Osteoblast (primary cell): ENCODE results near the gene RBM33. TPM values are rescaled to one million over a fixed set of nuclear protein-coding genes. Genes with fewer than 3 reads are reported as not detected.

Source experiments
- DNase-seq: peaks from one replicate; pipeline ENCODE4 v3.0.0; 2011; ENCODE audit warnings: low spot score, mixed read lengths; ENCODE audit not compliant: insufficient read length; ENCODE audit errors: missing footprints
- H2AFZ ChIP-seq: 2 replicates; pipeline ENCODE4 v1.6.0; 2011; ENCODE audit warnings: mild to moderate bottlenecking, low read length
- H3K27ac ChIP-seq: 2 replicates; pipeline ENCODE4 v1.5.1; 2011; ENCODE audit warnings: mild to moderate bottlenecking, low read depth, low read length, moderate library complexity
- H3K27me3 ChIP-seq: 2 replicates; pipeline ENCODE4 v1.6.0; 2012; ENCODE audit warnings: mild to moderate bottlenecking, control low read depth, inconsistent platforms, low read length, moderate library complexity; ENCODE audit not compliant: insufficient read depth
- H3K36me3 ChIP-seq: 2 replicates; pipeline ENCODE4 v1.5.1; 2011; ENCODE audit warnings: mild to moderate bottlenecking, low read length, control low read depth, moderate library complexity; ENCODE audit not compliant: insufficient read depth
- H3K4me1 ChIP-seq: 2 replicates; pipeline ENCODE4 v1.5.1; 2011; ENCODE audit warnings: mild to moderate bottlenecking, low read length, control low read depth, moderate library complexity; ENCODE audit not compliant: insufficient read depth
- H3K4me2 ChIP-seq: 2 replicates; pipeline ENCODE4 v1.6.0; 2011; ENCODE audit warnings: mild to moderate bottlenecking, low read length; ENCODE audit not compliant: insufficient read depth
- H3K4me3 ChIP-seq: fragments of 200-600 bp; sonication (generic); 3 replicates; pipeline ENCODE4 v1.5.1; 2012; ENCODE audit warnings: mild to moderate bottlenecking, low read length, inconsistent platforms; ENCODE audit not compliant: insufficient read depth
- H3K79me2 ChIP-seq: 2 replicates; pipeline ENCODE4 v1.6.0; 2012; ENCODE audit warnings: mild to moderate bottlenecking, low read length, control low read depth, inconsistent platforms; ENCODE audit not compliant: insufficient read depth
- H3K9me3 ChIP-seq: 2 replicates; pipeline ENCODE4 v1.5.1; 2011; ENCODE audit warnings: low read depth, low read length, control low read depth
- H4K20me1 ChIP-seq: 2 replicates; pipeline ENCODE4 v1.6.0; 2012; ENCODE audit warnings: mild to moderate bottlenecking, low read length, control low read depth; ENCODE audit not compliant: insufficient read depth
- CTCF ChIP-seq: IDR thresholded peaks from 2 replicates; pipeline ENCODE4 v1.5.1; 2011; ENCODE audit warnings: mild to moderate bottlenecking, low read depth, low read length, moderate library complexity; ENCODE audit errors: extremely low read depth
- total RNA-seq: library from RNA; depleted of rRNA; stranded (reverse); fragments of >200 nt; gene quantifications from 2 replicates; pipeline ENCODE4 v1.2.3, GENCODE V29; 2012

Gene RBM33
- total RNA-seq, 1 donor: 27.5 TPM

GRCh38 chr7:155629171-155629570 lies 15.3 kb upstream of the RBM33 start:
- no peak for DNase-seq
- Histone ChIP-seq H3K4me2 (no peak overlapping the region), H3K27ac (no peak overlapping the region), H3K9me3 (peaks cover 3% of the 10 kb centered on the region), H3K27me3 (no peaks in the 10 kb centered on the region), H4K20me1 (no peaks in the 10 kb centered on the region), H2AFZ (no peak overlapping the region), H3K79me2 (no peaks in the 10 kb centered on the region), H3K4me1 (no peaks in the 10 kb centered on the region), H3K36me3 (no peaks in the 10 kb centered on the region), H3K4me3 (no peak overlapping the region)
- TF ChIP-seq CTCF: no peak

GRCh38 chr7:155631155-155631554 lies 13.3 kb upstream of the RBM33 start:
- H2AFZ ChIP-seq: no peak overlapping the region
- peak; percentile 5 for TF ChIP-seq CTCF
- DNase-seq: no peak
- no peaks in the 10 kb centered on the region for H3K27me3 ChIP-seq
- H3K4me2 ChIP-seq: no peak overlapping the region
- no peak overlapping the region for H3K4me3 ChIP-seq
- no peaks in the 10 kb centered on the region for H3K79me2 ChIP-seq
- no peak overlapping the region for H3K27ac ChIP-seq
- no peaks in the 10 kb centered on the region for H4K20me1 ChIP-seq
- peaks cover 3% of the 10 kb centered on the region for H3K9me3 ChIP-seq
- no peaks in the 10 kb centered on the region for H3K36me3 ChIP-seq
- H3K4me1 ChIP-seq: no peaks in the 10 kb centered on the region

- peaks cover 5% of the 10 kb centered on the region for H3K9me3 ChIP-seq
- H3K36me3 ChIP-seq: no peaks in the 10 kb centered on the region
- no peaks in the 10 kb centered on the region for H4K20me1 ChIP-seq
- no peaks in the 10 kb centered on the region for H3K27me3 ChIP-seq
- H3K4me2 ChIP-seq: no peak overlapping the region
- no peaks in the 10 kb centered on the region for H3K4me1 ChIP-seq
- no peak overlapping the region for H2AFZ ChIP-seq
- no peak for TF ChIP-seq CTCF
- H3K27ac ChIP-seq: no peak overlapping the region
- no peak for DNase-seq
- H3K4me3 ChIP-seq: no peak overlapping the region
- H3K79me2 ChIP-seq: no peaks in the 10 kb centered on the region
Observed at GRCh38 chr7:155635817-155636216, 8.6 kb upstream of the RBM33 start.

- peak; percentile 65 for DNase-seq
- no peaks in the 10 kb centered on the region for H4K20me1 ChIP-seq
- no peak overlapping the region for H3K4me3 ChIP-seq
- H3K27ac ChIP-seq: no peak overlapping the region
- no peak for TF ChIP-seq CTCF
- H3K4me1 ChIP-seq: no peaks in the 10 kb centered on the region
- peaks cover 5% of the 10 kb centered on the region for H3K9me3 ChIP-seq
- no peaks in the 10 kb centered on the region for H3K27me3 ChIP-seq
- H3K36me3 ChIP-seq: peaks cover 3% of the 10 kb centered on the region
- no peak overlapping the region for H3K4me2 ChIP-seq
- H3K79me2 ChIP-seq: no peaks in the 10 kb centered on the region
- H2AFZ ChIP-seq: no peak overlapping the region
Observed at GRCh38 chr7:155637155-155637554, 7.3 kb upstream of the RBM33 start.
